Measurements from ENCODE around the gene HIVEP2. TPM values are rescaled to one million over a fixed set of nuclear protein-coding genes. Genes with fewer than 3 reads are reported as not detected.

HIVEP2 gene
- total and polyA plus RNA-seq, 7 experiments from 2014 or later: 12.2 to 92.1 (median 51.5) TPM

DNA sequence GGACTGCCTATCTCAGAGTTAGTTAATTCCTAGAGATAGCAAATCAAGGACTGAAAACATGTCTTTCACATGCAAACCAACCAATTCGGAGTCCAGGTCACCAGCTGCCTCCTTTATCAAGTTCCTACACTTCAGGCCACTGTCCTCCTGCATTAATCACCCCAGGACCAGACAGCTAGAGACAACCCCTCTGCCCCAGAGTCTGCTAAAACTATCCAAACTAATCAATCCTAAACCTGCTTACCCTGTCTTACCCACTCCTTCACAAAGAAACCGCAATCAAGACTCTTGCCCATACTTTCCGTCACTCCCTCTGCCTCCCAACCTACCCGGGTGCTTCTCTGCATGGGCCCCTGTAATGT is 207.0 kb downstream of the HIVEP2 start:
- POLR2A ChIA-PET: interaction anchor here (1.2 kb wide), 1 partner anchor 11 kb away, joined by 3 read pairs; no protein-coding TSS in a partner anchor
- intact Hi-C loops (cut with micrococcal nuclease): no loop called here
- peaks cover 0 to 12% (median 9%) of the 10 kb centered on the region in 7 donors for H3K4me1 Mint-ChIP-seq

GRCh38 chr6:142737368-142738034 is 207.5 kb downstream of the HIVEP2 start:
- no peaks in the 10 kb centered on the region for H3K9me3 ChIP-seq (ENCODE audit: control insufficient read depth in 2 of 3, low read length in 3 of 3)
- Mint-ChIP-seq H3K27ac (peak overlapping the region in 1 of 9 donors; percentile 43), H3K27me3 (peaks cover 0 to 2% (median 0%) of the 10 kb centered on the region in 5 donors), H3K4me3 (no peak overlapping the region), H3K36me3 (peaks cover 0 to 2% (median 0%) of the 10 kb centered on the region in 5 donors), H3K4me1 (peaks cover 0 to 17% (median 11%) of the 10 kb centered on the region in 7 donors), H3K9me3 (peaks cover 0 to 11% (median 2%) of the 10 kb centered on the region in 11 donors)
- POLR2A ChIA-PET: interaction anchor here (0.6 to 1.2 kb wide), 3 partner anchors 10 to 224 kb away, joined by 3 read pairs; no protein-coding TSS in a partner anchor
- intact Hi-C loops (cut with micrococcal nuclease): no loop called here
- CTCF ChIA-PET: interaction anchor here (0.7 to 1.3 kb wide), 2 partner anchors 41 to 263 kb away, joined by 3 read pairs; no protein-coding TSS in a partner anchor
- no peak overlapping the region for H3K27ac ChIP-seq (ENCODE audit: low read depth, low read length)
- H3K27me3 ChIP-seq (ENCODE audit: control insufficient read depth in 2 of 2, insufficient read depth in 2 of 2, low read length in 2 of 2): no peaks in the 10 kb centered on the region
- H3K36me3 ChIP-seq (ENCODE audit: control insufficient read depth in 2 of 3, insufficient read depth in 3 of 3, low read length in 3 of 3): no peaks in the 10 kb centered on the region
- no peak overlapping the region for H3K4me3 ChIP-seq (ENCODE audit: low read length)
- DNase-seq (no peak), ATAC-seq (no peak)
- H3K4me1 ChIP-seq (ENCODE audit: control insufficient read depth in 2 of 2, insufficient read depth in 2 of 2, low read length in 2 of 2): peaks cover 0 to 5% of the 10 kb centered on the region in 2 donors

More for the DNA sequence above, 207.0 kb downstream of the HIVEP2 start:
- Histone ChIP-seq H3K9me3 (ENCODE audit: control insufficient read depth in 2 of 3, low read length in 3 of 3) (no peaks in the 10 kb centered on the region), H3K27me3 (ENCODE audit: control insufficient read depth in 2 of 2, insufficient read depth in 2 of 2, low read length in 2 of 2) (no peaks in the 10 kb centered on the region), H3K4me1 (ENCODE audit: control insufficient read depth in 2 of 2, insufficient read depth in 2 of 2, low read length in 2 of 2) (peaks cover 0 to 2% of the 10 kb centered on the region in 2 donors), H3K36me3 (ENCODE audit: control insufficient read depth in 2 of 3, insufficient read depth in 3 of 3, low read length in 3 of 3) (no peaks in the 10 kb centered on the region), H3K27ac (ENCODE audit: low read depth, low read length) (no peak overlapping the region), H3K4me3 (ENCODE audit: low read length) (no peak overlapping the region)
- Mint-ChIP-seq H3K9me3 (peaks cover 0 to 7% (median 0%) of the 10 kb centered on the region in 11 donors), H3K27ac (no peak overlapping the region), H3K27me3 (peaks cover 0 to 4% (median 0%) of the 10 kb centered on the region in 5 donors), H3K4me3 (no peak overlapping the region), H3K36me3 (peaks cover 0 to 2% (median 0%) of the 10 kb centered on the region in 5 donors)
- CTCF ChIA-PET: no interaction called here
- ATAC-seq (no peak), DNase-seq (no peak)

DNA sequence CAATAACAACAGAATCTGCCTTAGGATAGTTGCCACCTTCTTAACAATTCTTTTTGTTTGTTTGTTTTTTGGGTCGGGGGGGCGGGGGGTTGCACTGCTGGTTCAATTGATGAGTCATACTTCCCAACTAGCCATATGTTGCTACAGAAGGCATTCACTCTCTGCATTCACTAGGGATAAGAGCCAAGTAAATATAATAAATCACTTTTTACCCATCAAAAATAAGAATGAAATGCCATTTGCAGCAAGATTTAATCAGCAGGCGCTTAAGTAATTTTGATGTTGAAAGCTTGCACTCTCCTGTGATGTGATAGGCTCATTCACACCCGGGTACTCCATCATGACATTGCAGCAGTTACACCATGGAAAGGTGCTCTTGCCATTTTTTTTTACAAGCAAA is 209.8 kb downstream of the HIVEP2 start:
- Histone ChIP-seq H3K9me3 (ENCODE audit: control insufficient read depth in 2 of 3, low read length in 3 of 3) (no peaks in the 10 kb centered on the region), H3K36me3 (ENCODE audit: control insufficient read depth in 2 of 3, insufficient read depth in 3 of 3, low read length in 3 of 3) (no peaks in the 10 kb centered on the region), H3K4me3 (ENCODE audit: low read length) (no peak overlapping the region), H3K27ac (ENCODE audit: low read depth, low read length) (no peak overlapping the region), H3K4me1 (ENCODE audit: control insufficient read depth in 2 of 2, insufficient read depth in 2 of 2, low read length in 2 of 2) (peaks cover 0 to 11% of the 10 kb centered on the region in 2 donors), H3K27me3 (ENCODE audit: control insufficient read depth in 2 of 2, insufficient read depth in 2 of 2, low read length in 2 of 2) (no peaks in the 10 kb centered on the region)
- Mint-ChIP-seq H3K27me3 (no peaks in the 10 kb centered on the region), H3K4me1 (peaks cover 0 to 34% (median 26%) of the 10 kb centered on the region in 7 donors), H3K36me3 (peaks cover 0 to 2% (median 0%) of the 10 kb centered on the region in 5 donors), H3K9me3 (peaks cover 0 to 11% (median 2%) of the 10 kb centered on the region in 11 donors), H3K4me3 (no peak overlapping the region), H3K27ac (no peak overlapping the region)
- ATAC-seq (no peak), DNase-seq (no peak)
- intact Hi-C loops (cut with micrococcal nuclease): no loop called here
- CTCF ChIA-PET: no interaction called here
- POLR2A ChIA-PET: no interaction called here

DNA sequence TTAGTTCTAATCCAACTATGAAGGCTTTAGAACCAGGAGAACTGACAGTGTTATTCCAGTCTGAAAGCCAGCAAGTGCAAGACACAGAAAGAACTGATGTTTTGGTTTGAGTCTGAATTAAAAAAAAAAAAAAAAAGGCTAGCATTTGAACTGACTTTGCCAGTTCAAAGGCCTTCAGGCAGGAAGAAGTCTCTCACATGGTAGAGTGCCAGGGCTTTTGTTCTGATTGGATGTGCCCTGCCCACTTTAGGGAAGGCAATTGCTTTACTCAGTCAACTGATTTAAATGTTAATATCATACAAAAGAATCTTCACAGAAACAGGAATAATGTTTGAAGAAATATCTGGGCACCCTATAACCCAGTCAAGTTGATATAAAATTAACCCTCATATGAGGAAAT is 212.2 kb downstream of the HIVEP2 start:
- Mint-ChIP-seq H3K4me1 (peaks cover 16 to 58% (median 48%) of the 10 kb centered on the region in 7 donors), H3K27me3 (no peaks in the 10 kb centered on the region), H3K4me3 (peak overlapping the region in 2 of 10 donors; percentile 6 to 15), H3K9me3 (peaks cover 0 to 11% (median 2%) of the 10 kb centered on the region in 11 donors), H3K27ac (peak overlapping the region in 3 of 9 donors; percentile 9 to 67 (median 59)), H3K36me3 (peaks cover 0 to 2% (median 0%) of the 10 kb centered on the region in 5 donors)
- Histone ChIP-seq H3K27me3 (ENCODE audit: control insufficient read depth in 2 of 2, insufficient read depth in 2 of 2, low read length in 2 of 2) (no peaks in the 10 kb centered on the region), H3K4me3 (ENCODE audit: low read length) (no peak overlapping the region), H3K4me1 (ENCODE audit: control insufficient read depth in 2 of 2, insufficient read depth in 2 of 2, low read length in 2 of 2) (peaks cover 0 to 22% of the 10 kb centered on the region in 2 donors), H3K9me3 (ENCODE audit: control insufficient read depth in 2 of 3, low read length in 3 of 3) (no peaks in the 10 kb centered on the region), H3K27ac (ENCODE audit: low read depth, low read length) (no peak overlapping the region), H3K36me3 (ENCODE audit: control insufficient read depth in 2 of 3, insufficient read depth in 3 of 3, low read length in 3 of 3) (no peaks in the 10 kb centered on the region)
- CTCF ChIA-PET: no interaction called here
- POLR2A ChIA-PET: interaction anchor here (0.7 kb wide), 1 partner anchor 9 kb away, joined by 3 read pairs; no protein-coding TSS in a partner anchor
- DNase-seq: peak in 5 of 9 donors; percentile 22 to 46 (median 42)
- no peak for ATAC-seq
- intact Hi-C loops (cut with micrococcal nuclease): no loop called here

DNA sequence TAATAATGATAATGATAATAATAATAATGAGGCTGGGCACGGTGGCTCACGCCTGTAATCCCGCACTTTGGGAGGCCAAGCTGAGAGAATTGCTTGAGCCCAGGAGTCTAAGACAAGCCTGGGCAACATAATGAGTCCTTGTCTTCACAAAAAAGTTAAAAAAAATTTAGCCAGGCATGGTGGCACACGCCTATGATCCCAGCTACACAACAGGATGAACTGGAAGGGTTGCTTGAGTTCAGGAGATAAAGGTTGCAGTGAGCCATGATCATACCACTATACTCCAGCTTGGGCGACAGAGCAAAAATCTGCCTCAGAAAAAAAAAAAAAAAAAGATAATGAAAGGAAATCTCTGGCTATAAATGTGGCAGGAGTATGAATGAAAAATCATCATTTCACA is 213.4 kb downstream of the HIVEP2 start:
- no peak for ATAC-seq

GRCh38 chr6:142729618-142730017 is 215.4 kb downstream of the HIVEP2 start:
- H3K9me3 ChIP-seq (ENCODE audit: control insufficient read depth in 2 of 3, low read length in 3 of 3): no peaks in the 10 kb centered on the region
- Mint-ChIP-seq H3K4me1 (peaks cover 19 to 67% (median 55%) of the 10 kb centered on the region in 7 donors), H3K4me3 (peak overlapping the region in 6 of 10 donors; percentile 32 to 82 (median 77)), H3K9me3 (peaks cover 0 to 11% (median 2%) of the 10 kb centered on the region in 11 donors), H3K27me3 (no peaks in the 10 kb centered on the region), H3K27ac (peak overlapping the region in 4 of 9 donors; percentile 12 to 84 (median 16)), H3K36me3 (peaks cover 0 to 2% (median 0%) of the 10 kb centered on the region in 5 donors)
- DNase-seq: no peak
- intact Hi-C loops (cut with micrococcal nuclease): no loop called here
- POLR2A ChIA-PET: no interaction called here
- no peak overlapping the region for H3K4me3 ChIP-seq (ENCODE audit: low read length)
- H3K27ac ChIP-seq (ENCODE audit: low read depth, low read length): no peak overlapping the region
- H3K4me1 ChIP-seq (ENCODE audit: control insufficient read depth in 2 of 2, insufficient read depth in 2 of 2, low read length in 2 of 2): peaks cover 0 to 26% of the 10 kb centered on the region in 2 donors
- CTCF ChIA-PET: no interaction called here
- no peaks in the 10 kb centered on the region for H3K36me3 ChIP-seq (ENCODE audit: control insufficient read depth in 2 of 3, insufficient read depth in 3 of 3, low read length in 3 of 3)
- ATAC-seq: no peak
- no peaks in the 10 kb centered on the region for H3K27me3 ChIP-seq (ENCODE audit: control insufficient read depth in 2 of 2, insufficient read depth in 2 of 2, low read length in 2 of 2)

More for the DNA sequence above, 213.4 kb downstream of the HIVEP2 start:
- intact Hi-C loops (cut with micrococcal nuclease): no loop called here
- Histone ChIP-seq H3K27me3 (ENCODE audit: control insufficient read depth in 2 of 2, insufficient read depth in 2 of 2, low read length in 2 of 2) (no peaks in the 10 kb centered on the region), H3K9me3 (ENCODE audit: control insufficient read depth in 2 of 3, low read length in 3 of 3) (no peaks in the 10 kb centered on the region), H3K4me3 (ENCODE audit: low read length) (no peak overlapping the region), H3K4me1 (ENCODE audit: control insufficient read depth in 2 of 2, insufficient read depth in 2 of 2, low read length in 2 of 2) (peaks cover 0 to 22% of the 10 kb centered on the region in 2 donors), H3K36me3 (ENCODE audit: control insufficient read depth in 2 of 3, insufficient read depth in 3 of 3, low read length in 3 of 3) (no peaks in the 10 kb centered on the region), H3K27ac (ENCODE audit: low read depth, low read length) (no peak overlapping the region)
- Mint-ChIP-seq H3K27ac (peak overlapping the region in 2 of 9 donors; percentile 19 to 67), H3K27me3 (no peaks in the 10 kb centered on the region), H3K4me3 (peak overlapping the region in 3 of 10 donors; percentile 6 to 43 (median 26)), H3K9me3 (peaks cover 0 to 11% (median 2%) of the 10 kb centered on the region in 11 donors), H3K4me1 (peaks cover 16 to 59% (median 48%) of the 10 kb centered on the region in 7 donors), H3K36me3 (peaks cover 0 to 2% (median 0%) of the 10 kb centered on the region in 5 donors)
- DNase-seq: no peak
- POLR2A ChIA-PET: interaction anchor here (1.1 kb wide), 1 partner anchor 12 kb away, joined by 4 read pairs; no protein-coding TSS in a partner anchor
- CTCF ChIA-PET: no interaction called here

Data from naive thymus-derived CD4-positive, alpha-beta T cell (primary cell).